Activated B cell treated with CpG ODN at 0.5 μM for 24 hours (primary cell): ENCODE measurements around the gene OR52A5. TPM values are rescaled to one million over a fixed set of nuclear protein-coding genes. Genes with fewer than 3 reads are reported as not detected.

Experiments used
- ATAC-seq: fragments of 200-7000 bp; cut with Tn5 transposase; one replicate; pipeline ENCODE4 v1.10.0; 2021; ENCODE audit warnings: low read depth, mild to moderate bottlenecking, moderate library complexity
- CTCF ChIA-PET: fragments of 350-600 bp; sonication (Branson Sonifier 250); formaldehyde crosslinking; loops from one replicate; lab custom pipeline; 2021; ENCODE audit warnings: antibody characterized with exemption; lab: Charles Lee
- POLR2A ChIA-PET: fragments of 350-600 bp; sonication (Branson Sonifier 250); formaldehyde crosslinking; loops from one replicate; lab custom pipeline; 2021; ENCODE audit warnings: antibody characterized with exemption; lab: Charles Lee
- DNase-seq: peaks from one replicate; pipeline ENCODE4 v3.0.0; 2022
- H3K27ac Mint-ChIP-seq: one replicate; pipeline ENCODE4 v1.8.0; 2020; ENCODE audit warnings: mixed read lengths
- H3K27me3 Mint-ChIP-seq: one replicate; pipeline ENCODE4 v1.8.0; 2021; ENCODE audit warnings: mixed read lengths
- H3K36me3 Mint-ChIP-seq: one replicate; pipeline ENCODE4 v1.8.0; 2021; ENCODE audit warnings: low read depth, mixed read lengths
- H3K4me1 Mint-ChIP-seq: one replicate; pipeline ENCODE4 v1.8.0; 2021; ENCODE audit warnings: mixed read lengths
- H3K4me3 Mint-ChIP-seq: one replicate; pipeline ENCODE4 v1.8.0; 2020; ENCODE audit warnings: mild to moderate bottlenecking, mixed read lengths
- H3K9me3 Mint-ChIP-seq: one replicate; pipeline ENCODE4 v1.8.0; 2020; ENCODE audit warnings: mixed read lengths
- CTCF ChIP-seq: fragments of 200-600 bp; IDR thresholded peaks from one replicate; pipeline ENCODE4 v1.8.0; 2022; ENCODE audit warnings: antibody characterized with exemption, mild to moderate bottlenecking
- intact Hi-C: fragments of 100-400 bp; cut with micrococcal nuclease; formaldehyde crosslinking; loops from one replicate; pipeline ENCODE4 v1.15.1; 2024
- total RNA-seq: library from RNA; stranded (reverse); gene quantifications from 2 replicates; pipeline ENCODE4 v1.2.3, GENCODE V29; 2022

OR52A5 gene
- total RNA-seq, 1 donor from 2014 or later: not detected

DNA sequence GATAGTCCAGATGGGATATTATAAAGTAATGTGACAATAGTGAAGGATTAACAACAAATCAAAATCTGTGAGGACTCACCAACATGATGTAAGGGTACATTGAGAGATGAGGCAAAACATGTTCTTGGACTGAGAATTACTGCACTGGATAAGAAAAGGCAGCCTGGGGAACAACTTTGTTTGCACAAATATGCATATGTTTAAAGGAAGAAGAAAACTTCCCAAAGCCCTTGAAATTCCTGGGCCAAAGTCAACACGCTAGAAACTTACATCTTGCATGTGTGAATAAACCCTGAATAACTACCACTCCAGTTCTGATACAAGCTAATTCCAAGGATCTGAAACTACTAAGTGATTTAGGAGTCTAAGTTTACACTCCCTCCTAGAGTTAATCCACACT is 1.1 kb downstream of the OR52A5 start:
- intact Hi-C loops: loop anchor here (5.0 kb wide), 1 partner anchor 410 kb away; the partner anchor contains the start of gene OR52H1
- no peaks in the 10 kb centered on the region for H3K9me3 Mint-ChIP-seq
- ChIA-PET POLR2A (no interaction called here), CTCF (no interaction called here)
- H3K27ac Mint-ChIP-seq: no peak overlapping the region
- DNase-seq: no peak
- no peak for ATAC-seq
- no peaks in the 10 kb centered on the region for H3K27me3 Mint-ChIP-seq
- H3K36me3 Mint-ChIP-seq: no peaks in the 10 kb centered on the region
- H3K4me1 Mint-ChIP-seq: no peaks in the 10 kb centered on the region
- no peak for TF ChIP-seq CTCF
- no peak overlapping the region for H3K4me3 Mint-ChIP-seq

DNA sequence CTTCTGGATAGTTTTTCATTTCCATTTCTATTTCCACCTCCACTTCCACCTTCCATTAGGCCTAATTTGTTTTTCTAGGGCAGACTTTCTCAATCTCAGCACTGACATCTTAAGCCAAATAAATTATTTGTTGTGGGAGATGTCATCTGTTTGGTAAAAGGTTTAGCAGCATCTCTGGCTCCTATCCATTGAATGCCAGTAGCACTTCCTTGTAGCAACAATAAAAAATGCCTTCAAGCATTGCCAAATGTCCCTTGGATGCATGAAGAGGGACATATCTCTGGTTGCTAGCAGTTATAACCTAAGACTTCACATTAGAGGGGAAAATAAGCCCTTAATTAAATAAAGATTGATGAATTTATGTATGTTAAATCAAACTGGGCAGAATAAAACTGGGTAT is 1.9 kb downstream of the OR52A5 start:
- ChIA-PET CTCF (no interaction called here), POLR2A (no interaction called here)
- Mint-ChIP-seq H3K4me1 (no peaks in the 10 kb centered on the region), H3K4me3 (no peak overlapping the region), H3K36me3 (no peaks in the 10 kb centered on the region), H3K27ac (no peak overlapping the region), H3K27me3 (no peaks in the 10 kb centered on the region), H3K9me3 (no peaks in the 10 kb centered on the region)
- TF ChIP-seq CTCF: no peak
- DNase-seq: no peak
- intact Hi-C loops: loop anchor here (5.0 kb wide), 1 partner anchor 411 kb away; the partner anchor contains the start of gene OR52H1
- ATAC-seq: no peak

- no peak overlapping the region for H3K4me3 Mint-ChIP-seq
- no peaks in the 10 kb centered on the region for H3K27me3 Mint-ChIP-seq
- H3K4me1 Mint-ChIP-seq: no peaks in the 10 kb centered on the region
- no peak for DNase-seq
- H3K36me3 Mint-ChIP-seq: no peaks in the 10 kb centered on the region
- no peak overlapping the region for H3K27ac Mint-ChIP-seq
- ATAC-seq: no peak
- no peaks in the 10 kb centered on the region for H3K9me3 Mint-ChIP-seq
- ChIA-PET POLR2A (no interaction called here), CTCF (interaction anchor here (1.1 kb wide), 1 partner anchor 759 kb away, joined by 3 read pairs; no protein-coding TSS in a partner anchor)
- TF ChIP-seq CTCF: no peak
- intact Hi-C loops: no loop called here
Measured at GRCh38 chr11:5131584-5132335, 6.4 kb downstream of the OR52A5 start.

DNA sequence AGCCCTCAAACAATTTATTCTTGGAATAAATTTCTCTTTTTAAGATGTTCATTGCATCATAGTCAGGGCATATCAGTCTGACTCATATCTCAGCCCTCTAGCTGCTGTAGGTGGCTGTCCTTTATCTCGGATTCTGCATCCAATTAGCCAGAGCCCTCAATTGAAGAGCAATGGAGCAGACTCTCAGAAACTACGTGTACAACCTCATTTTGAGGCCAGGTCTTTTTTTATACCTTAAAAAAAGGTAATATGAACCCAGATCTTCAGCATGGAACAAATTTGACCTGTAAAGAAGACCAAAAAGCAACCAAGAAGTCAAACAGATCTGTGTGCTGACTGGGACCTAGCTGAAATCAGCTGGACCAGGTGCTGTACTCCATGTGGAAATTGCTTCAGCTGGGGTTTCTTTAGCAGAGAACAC is 8.7 kb downstream of the OR52A5 start:
- Mint-ChIP-seq H3K27ac (no peak overlapping the region), H3K36me3 (no peaks in the 10 kb centered on the region), H3K9me3 (no peaks in the 10 kb centered on the region), H3K4me1 (no peaks in the 10 kb centered on the region), H3K27me3 (no peaks in the 10 kb centered on the region), H3K4me3 (no peak overlapping the region)
- DNase-seq (no peak), ATAC-seq (no peak)
- ChIA-PET POLR2A (no interaction called here), CTCF (no interaction called here)
- intact Hi-C loops: loop anchor here (10.0 kb wide), 1 partner anchor 345 kb away; no protein-coding TSS in a partner anchor
- TF ChIP-seq CTCF: no peak

DNA sequence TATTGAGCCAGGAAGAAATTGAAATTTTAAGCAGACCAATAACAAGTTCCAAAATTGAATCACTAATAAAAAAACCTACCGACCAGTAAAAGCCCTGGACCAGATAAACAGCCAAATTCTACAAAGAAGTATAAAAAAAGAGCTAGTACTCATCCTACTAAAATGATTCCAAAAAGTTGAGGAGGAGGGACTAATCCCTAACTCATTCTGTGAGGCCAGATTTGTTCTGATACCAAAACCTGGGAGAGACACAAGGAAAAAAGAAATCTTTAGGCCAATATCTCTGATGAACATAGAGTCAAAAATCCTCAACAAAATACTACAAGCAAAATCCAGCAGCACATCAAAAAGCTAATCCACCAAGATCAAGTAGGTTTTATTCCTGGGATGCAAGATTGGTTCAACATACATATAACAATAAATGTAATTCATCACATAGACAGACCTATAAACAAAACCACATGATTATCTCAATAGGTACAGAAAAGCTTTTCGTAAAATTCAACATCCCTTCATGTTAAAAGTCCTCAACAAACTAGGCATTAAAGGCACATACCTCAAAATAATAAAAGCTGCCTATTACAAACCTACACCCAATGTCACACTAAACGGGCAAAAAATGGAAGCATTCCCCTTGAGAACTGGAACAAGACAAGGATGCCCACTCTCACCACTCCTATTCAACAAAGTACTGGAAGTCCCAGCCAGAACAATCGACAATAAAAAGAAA is 13.1 kb downstream of the OR52A5 start:
- ChIA-PET CTCF (interaction anchor here (0.6 to 1.8 kb wide), 4 partner anchors 184 to 1228 kb away, joined by 3 to 8 read pairs (median 4); no protein-coding TSS in a partner anchor), POLR2A (no interaction called here)
- Mint-ChIP-seq H3K4me1 (no peaks in the 10 kb centered on the region), H3K4me3 (no peak overlapping the region), H3K27me3 (peaks cover 4% of the 10 kb centered on the region), H3K27ac (no peak overlapping the region), H3K36me3 (no peaks in the 10 kb centered on the region), H3K9me3 (no peaks in the 10 kb centered on the region)
- TF ChIP-seq CTCF: no peak
- ATAC-seq (no peak), DNase-seq (no peak)
- intact Hi-C loops: loop anchor here (1.0 to 10.0 kb wide), 4 partner anchors 255 to 766 kb away; partner anchors contain the start of gene OR52N2
